Stimulated activated naive CD8-positive, alpha-beta T cell treated with anti-CD3 and anti-CD28 coated beads, Interleukin-15, amount 100 ng/mL, for 72 hours (primary cell): Measurements from ENCODE around the gene SCYGR7.
"Not testable (repeated sequence)": the region's sequence is repeated elsewhere in the genome, so short reads cannot be mapped to it uniquely, and the experiment has no call there.

Experiments
- ATAC-seq: fragments of 150-1000 bp; cut with Tn5 transposase; 2 replicates; pipeline ENCODE4 v1.10.0; 2021; ENCODE audit warnings: mild to moderate bottlenecking, moderate library complexity
- DNase-seq, 2 donors: peaks; one replicate each; pipeline ENCODE4 v3.0.0; 2021 to 2022
- H3K27ac Mint-ChIP-seq, 2 donors: one replicate each; pipeline ENCODE4 v1.8.0; 2022; ENCODE audit warnings: mild to moderate bottlenecking in 2 of 2, mixed read lengths in 2 of 2, moderate library complexity in 2 of 2
- H3K27me3 Mint-ChIP-seq: one replicate; pipeline ENCODE4 v1.8.0; 2022; ENCODE audit warnings: mixed read lengths
- H3K4me1 Mint-ChIP-seq: one replicate; pipeline ENCODE4 v1.8.0; 2022; ENCODE audit warnings: mild to moderate bottlenecking, mixed read lengths
- H3K4me3 Mint-ChIP-seq, 2 donors: one replicate each; pipeline ENCODE4 v1.8.0; 2022; ENCODE audit warnings: mild to moderate bottlenecking in 2 of 2, mixed read lengths in 2 of 2, moderate library complexity in 1 of 2
- H3K9me3 Mint-ChIP-seq, 2 donors: one replicate each; pipeline ENCODE4 v1.8.0; 2022; ENCODE audit warnings: mixed read lengths in 2 of 2

The SCYGR7 gene

GRCh38 chr2:227724394-227725039 lies 3.6 kb upstream of the SCYGR7 start, which contains the start of gene SCYGR6:
Gene SCYGR6 (minus strand): TSS chr2:227724757. CDS start chr2:227724757, 0 bp downstream.
- Mint-ChIP-seq H3K9me3 (no peaks in the 10 kb centered on the region), H3K27me3 (peaks cover 41% of the 10 kb centered on the region), H3K27ac (peak within 1 kb of the TSS in 1 of 2 donors; percentile 12), H3K4me3 (no peak within 1 kb of the TSS), H3K4me1 (no peaks in the 10 kb centered on the region)
- ATAC-seq (no peak), DNase-seq (no peak)

- Mint-ChIP-seq H3K9me3 (no peaks in the 10 kb centered on the region), H3K4me3 (no peak overlapping the region), H3K27ac (no peak overlapping the region), H3K27me3 (peaks cover 20% of the 10 kb centered on the region), H3K4me1 (no peaks in the 10 kb centered on the region)
- DNase-seq (no peak), ATAC-seq (no peak)
These were observed 11.2 kb downstream of the SCYGR7 start for GRCh38 chr2:227739351-227739750.

- ATAC-seq, H3K9me3 Mint-ChIP-seq, H3K4me1 Mint-ChIP-seq, DNase-seq, H3K27ac Mint-ChIP-seq, H3K27me3 Mint-ChIP-seq, H3K4me3 Mint-ChIP-seq: not testable (repeated sequence)
These were observed 12.6 kb downstream of the SCYGR7 start for GRCh38 chr2:227740705-227741104.

GRCh38 chr2:227745594-227745993 lies 17.5 kb downstream of the SCYGR7 start, which contains the start of gene SCYGR8:
Gene SCYGR8 (plus strand): TSS chr2:227745894. CDS start chr2:227745894, 0 bp downstream.
- Mint-ChIP-seq H3K4me1 (no peaks in the 10 kb centered on the region), H3K4me3 (no peak within 1 kb of the TSS), H3K9me3 (no peaks in the 10 kb centered on the region), H3K27ac (no peak within 1 kb of the TSS), H3K27me3 (peaks cover 6% of the 10 kb centered on the region)
- no peak for ATAC-seq
- DNase-seq, result no peak

GRCh38 chr2:227748079-227748478 lies 19.9 kb downstream of the SCYGR7 start:
- no peak for DNase-seq
- no peak overlapping the region for H3K4me3 Mint-ChIP-seq
- H3K27me3 Mint-ChIP-seq, result peaks cover 10% of the 10 kb centered on the region
- no peaks in the 10 kb centered on the region for H3K9me3 Mint-ChIP-seq
- no peak overlapping the region for H3K27ac Mint-ChIP-seq
- ATAC-seq, result no peak
- H3K4me1 Mint-ChIP-seq, result no peaks in the 10 kb centered on the region

- H3K27ac Mint-ChIP-seq, ATAC-seq, H3K9me3 Mint-ChIP-seq, H3K4me1 Mint-ChIP-seq, H3K4me3 Mint-ChIP-seq, DNase-seq: not testable (repeated sequence)
- peaks cover 22% of the 10 kb centered on the region for H3K27me3 Mint-ChIP-seq
These were observed 28.1 kb downstream of the SCYGR7 start for GRCh38 chr2:227756261-227756660.

- Mint-ChIP-seq H3K27me3 (peaks cover 10% of the 10 kb centered on the region), H3K4me1 (no peaks in the 10 kb centered on the region), H3K4me3 (no peak overlapping the region), H3K9me3 (no peaks in the 10 kb centered on the region), H3K27ac (no peak overlapping the region)
- no peak for DNase-seq
- no peak for ATAC-seq
These were observed 31.4 kb downstream of the SCYGR7 start for GRCh38 chr2:227759411-227760118.

GRCh38 chr2:227761740-227762476 lies 33.8 kb downstream of the SCYGR7 start:
- DNase-seq (no peak), ATAC-seq (no peak)
- Mint-ChIP-seq H3K4me3 (no peak overlapping the region), H3K27ac (no peak overlapping the region), H3K9me3 (no peaks in the 10 kb centered on the region), H3K27me3 (peaks cover under 1% of the 10 kb centered on the region), H3K4me1 (peaks cover 6% of the 10 kb centered on the region)

GRCh38 chr2:227765788-227766372 lies 37.7 kb downstream of the SCYGR7 start:
- ATAC-seq, result no peak
- Mint-ChIP-seq H3K27me3 (no peaks in the 10 kb centered on the region), H3K4me1 (peaks cover 6% of the 10 kb centered on the region), H3K27ac (no peak overlapping the region), H3K4me3 (no peak overlapping the region), H3K9me3 (no peaks in the 10 kb centered on the region)
- no peak for DNase-seq

GRCh38 chr2:227766373-227766883 lies 38.3 kb downstream of the SCYGR7 start:
- H3K4me3 Mint-ChIP-seq, result no peak overlapping the region
- H3K4me1 Mint-ChIP-seq, result peaks cover 6% of the 10 kb centered on the region
- DNase-seq, result peak; percentile 59 to 61
- peak; percentile 87 for ATAC-seq
- no peaks in the 10 kb centered on the region for H3K27me3 Mint-ChIP-seq
- no peaks in the 10 kb centered on the region for H3K9me3 Mint-ChIP-seq
- no peak overlapping the region for H3K27ac Mint-ChIP-seq

GRCh38 chr2:227767830-227768229 lies 39.7 kb downstream of the SCYGR7 start:
- H3K4me1 Mint-ChIP-seq, result peaks cover 6% of the 10 kb centered on the region
- no peak for ATAC-seq
- H3K4me3 Mint-ChIP-seq, result no peak overlapping the region
- no peaks in the 10 kb centered on the region for H3K27me3 Mint-ChIP-seq
- no peak for DNase-seq
- H3K9me3 Mint-ChIP-seq, result no peaks in the 10 kb centered on the region
- no peak overlapping the region for H3K27ac Mint-ChIP-seq

GRCh38 chr2:227772197-227772661 lies 44.1 kb downstream of the SCYGR7 start:
- H3K4me3 Mint-ChIP-seq, result no peak overlapping the region
- no peak overlapping the region for H3K27ac Mint-ChIP-seq
- H3K4me1 Mint-ChIP-seq, result peaks cover 35% of the 10 kb centered on the region
- ATAC-seq (no peak), DNase-seq (no peak)
- no peaks in the 10 kb centered on the region for H3K27me3 Mint-ChIP-seq
- no peaks in the 10 kb centered on the region for H3K9me3 Mint-ChIP-seq

- Mint-ChIP-seq H3K4me3 (no peak overlapping the region), H3K27ac (no peak overlapping the region), H3K4me1 (peaks cover 37% of the 10 kb centered on the region), H3K9me3 (no peaks in the 10 kb centered on the region), H3K27me3 (no peaks in the 10 kb centered on the region)
- ATAC-seq (no peak), DNase-seq (no peak)
These were observed 44.8 kb downstream of the SCYGR7 start for GRCh38 chr2:227772932-227773331.

GRCh38 chr2:227774011-227774624 lies 46.0 kb downstream of the SCYGR7 start:
- Mint-ChIP-seq H3K4me1 (peaks cover 37% of the 10 kb centered on the region), H3K27me3 (peaks cover 9% of the 10 kb centered on the region), H3K4me3 (no peak overlapping the region), H3K9me3 (no peaks in the 10 kb centered on the region), H3K27ac (peak overlapping the region in 1 of 2 donors; percentile 33)
- DNase-seq (peak in 1 of 2 donors; percentile 12), ATAC-seq (peak; percentile 28)
